HG02870 (cell line): ENCODE data around the gene CCL18.
"Not testable (repeated sequence)": the region's sequence is repeated elsewhere in the genome, so short reads cannot be mapped to it uniquely, and the experiment has no call there.

ENCODE experiments used
- ATAC-seq: cut with Tn5 transposase; IDR thresholded peaks from one replicate; pipeline ENCODE4 v1.9.1; 2021; ENCODE audit warnings: mild to moderate bottlenecking, moderate library complexity; ENCODE audit not compliant: unreplicated experiment

Gene CCL18

GRCh38 chr17:36099004-36099403 is 34.9 kb downstream of the CCL18 start:
- not testable (repeated sequence) for ATAC-seq

- peak; percentile 67 for ATAC-seq
Measured at GRCh38 chr17:36103401-36103975, 39.4 kb downstream of the CCL18 start, which contains the start of gene CCL4. TSS of gene CCL4 (plus strand) at chr17:36103827. CDS start at chr17:36103906, 79 bp downstream.

GRCh38 chr17:36104246-36104645 is 40.2 kb downstream of the CCL18 start:
- not testable (repeated sequence) for ATAC-seq

GRCh38 chr17:36104701-36105181 is 40.7 kb downstream of the CCL18 start:
- ATAC-seq = no peak

GRCh38 chr17:36105781-36106492 is 41.9 kb downstream of the CCL18 start:
- ATAC-seq = no peak

GRCh38 chr17:36106493-36106835 is 42.4 kb downstream of the CCL18 start:
- no peak for ATAC-seq

- ATAC-seq = no peak
Measured at GRCh38 chr17:36107660-36108059, 43.6 kb downstream of the CCL18 start.

GRCh38 chr17:36108265-36108664 is 44.2 kb downstream of the CCL18 start:
- not testable (repeated sequence) for ATAC-seq

- no peak for ATAC-seq
Measured at GRCh38 chr17:36111068-36111490, 47.0 kb downstream of the CCL18 start.

- no peak for ATAC-seq
Measured at GRCh38 chr17:36112572-36112971, 48.5 kb downstream of the CCL18 start.

- ATAC-seq = not testable (repeated sequence)
Measured at GRCh38 chr17:36113131-36113530, 49.1 kb downstream of the CCL18 start.

GRCh38 chr17:36114971-36115648 is 51.0 kb downstream of the CCL18 start:
- not testable (repeated sequence) for ATAC-seq

GRCh38 chr17:36115649-36115977 is 51.5 kb downstream of the CCL18 start:
- ATAC-seq = not testable (repeated sequence)

GRCh38 chr17:36117505-36118382 is 53.7 kb downstream of the CCL18 start:
- ATAC-seq = no peak

GRCh38 chr17:36118477-36119353 is 54.6 kb downstream of the CCL18 start:
- ATAC-seq = no peak

GRCh38 chr17:36120221-36120620 is 56.1 kb downstream of the CCL18 start:
- ATAC-seq = no peak

GRCh38 chr17:36121099-36121498 is 57.0 kb downstream of the CCL18 start:
- ATAC-seq = not testable (repeated sequence)
